ENCODE results near the gene TMEM164. TPM values are rescaled to one million over a fixed set of nuclear protein-coding genes. Genes with fewer than 3 reads are reported as not detected.
A peak's percentile ranks its signal among the peaks of the same experiment; 100 is the strongest.

TMEM164 gene
- total and polyA plus RNA-seq, 10 of the 15 experiments (the other 5 are each of a cell fraction or from before 2014, with no cell fraction given) = 0.61 to 18.3 (median 7.0) TPM

- Histone ChIP-seq H3K4me1 (ENCODE audit: control insufficient read depth, insufficient read depth, low read length) (no peaks in the 10 kb centered on the region), H3K4me2 (ENCODE audit: control insufficient read depth, insufficient read depth) (no peak overlapping the region), H3K4me3 (no peak overlapping the region), H3K9me3 (replicated peaks; ENCODE audit: control insufficient read depth, insufficient read depth, low read length) (no peaks in the 10 kb centered on the region), H2AFZ (ENCODE audit: control insufficient read depth, low read depth, low read length) (no peak overlapping the region), H3K27me3 (replicated peaks in 1 of 2; ENCODE audit: control insufficient read depth in 2 of 2, insufficient read depth in 2 of 2, low read length in 1 of 2) (no peaks in the 10 kb centered on the region), H3K36me3 (ENCODE audit: control insufficient read depth in 2 of 2, insufficient read depth in 2 of 2, low read length in 1 of 2) (no peaks in the 10 kb centered on the region), H3K9ac (ENCODE audit: control insufficient read depth, insufficient read depth, low read length) (no peak overlapping the region), H3K27ac (ENCODE audit: control insufficient read depth, insufficient read depth) (no peak overlapping the region), H4K20me1 (ENCODE audit: control insufficient read depth, insufficient read depth) (no peaks in the 10 kb centered on the region), H3K79me2 (ENCODE audit: control insufficient read depth, insufficient read depth, low read length) (no peaks in the 10 kb centered on the region)
- POLR2A ChIA-PET = no interaction called here
- peak; percentile 54; the same call in 2 of the 3 replicates for ATAC-seq
- in situ Hi-C loops (cut with MboI) (no loop called here), intact Hi-C loops (cut with micrococcal nuclease; ENCODE audit: unreplicated experiment) (no loop called here)
- BruUV-seq (replicated peaks) = no TSS peak
- CTCF ChIA-PET = interaction anchor here (6.8 kb wide), 1 partner anchor 14 kb away, joined by 53 read pairs; no protein-coding TSS in a partner anchor
- 0% methylated on average over 1 of the region's 1 CpG for WGBS (ENCODE audit: insufficient coverage, insufficient replicate concordance, low lambda C conversion rate, missing lambda C conversion rate)
- FAIRE-seq = no peak
- SMC1A ChIA-PET (ENCODE audit: uncharacterized antibody, unreplicated experiment) = interaction anchor here (0.7 kb wide), 1 partner anchor 238 kb away, joined by 3 read pairs; no protein-coding TSS in a partner anchor
- DNase-seq (ENCODE audit: low read depth, low spot score) = no peak
- RAD21 ChIA-PET (ENCODE audit: unreplicated experiment) = no interaction called here
- no peak for TF ChIP-seq NRF1 (conservative IDR thresholded peaks at IDR 0.05; ENCODE audit: low read depth, low read length)
- TF ChIP-seq, protein P1, sequence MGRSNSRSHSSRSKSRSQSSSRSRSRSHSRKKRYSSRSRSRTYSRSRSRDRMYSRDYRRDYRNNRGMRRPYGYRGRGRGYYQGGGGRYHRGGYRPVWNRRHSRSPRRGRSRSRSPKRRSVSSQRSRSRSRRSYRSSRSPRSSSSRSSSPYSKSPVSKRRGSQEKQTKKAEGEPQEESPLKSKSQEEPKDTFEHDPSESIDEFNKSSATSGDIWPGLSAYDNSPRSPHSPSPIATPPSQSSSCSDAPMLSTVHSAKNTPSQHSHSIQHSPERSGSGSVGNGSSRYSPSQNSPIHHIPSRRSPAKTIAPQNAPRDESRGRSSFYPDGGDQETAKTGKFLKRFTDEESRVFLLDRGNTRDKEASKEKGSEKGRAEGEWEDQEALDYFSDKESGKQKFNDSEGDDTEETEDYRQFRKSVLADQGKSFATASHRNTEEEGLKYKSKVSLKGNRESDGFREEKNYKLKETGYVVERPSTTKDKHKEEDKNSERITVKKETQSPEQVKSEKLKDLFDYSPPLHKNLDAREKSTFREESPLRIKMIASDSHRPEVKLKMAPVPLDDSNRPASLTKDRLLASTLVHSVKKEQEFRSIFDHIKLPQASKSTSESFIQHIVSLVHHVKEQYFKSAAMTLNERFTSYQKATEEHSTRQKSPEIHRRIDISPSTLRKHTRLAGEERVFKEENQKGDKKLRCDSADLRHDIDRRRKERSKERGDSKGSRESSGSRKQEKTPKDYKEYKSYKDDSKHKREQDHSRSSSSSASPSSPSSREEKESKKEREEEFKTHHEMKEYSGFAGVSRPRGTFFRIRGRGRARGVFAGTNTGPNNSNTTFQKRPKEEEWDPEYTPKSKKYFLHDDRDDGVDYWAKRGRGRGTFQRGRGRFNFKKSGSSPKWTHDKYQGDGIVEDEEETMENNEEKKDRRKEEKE (IDR thresholded peaks at IDR 0.05) = no peak
- TF ChIP-seq RBBP5 (conservative IDR thresholded peaks at IDR 0.05) = no peak
- TF ChIP-seq MYC (IDR thresholded peaks at IDR 0.05; ENCODE audit: insufficient read depth, insufficient read length, insufficient replicate concordance, low read length, severe bottlenecking) = no peak
- TF ChIP-seq BCL3 (IDR thresholded peaks at IDR 0.05; ENCODE audit: borderline replicate concordance, insufficient read depth, low read depth, low read length, poor library complexity, severe bottlenecking) = no peak
- no peak for TF ChIP-seq MXI1 (IDR thresholded peaks at IDR 0.05; ENCODE audit: low read depth, low read length)
- TF ChIP-seq JUNB (IDR thresholded peaks at IDR 0.05) = peak; percentile 81
- no peak for TF ChIP-seq RCOR1 (conservative IDR thresholded peaks at IDR 0.05; ENCODE audit: low read depth, low read length)
- peak; percentile 55; the same call in 1 of the 2 replicates for TF ChIP-seq NFIC (IDR thresholded peaks at IDR 0.05; ENCODE audit: low read depth, low read length)
- no peak for TF ChIP-seq TCF12 (IDR thresholded peaks at IDR 0.05; ENCODE audit: low read depth, low read length)
- no peak for TF ChIP-seq IKZF1 (conservative IDR thresholded peaks at IDR 0.05)
- no peak for TF ChIP-seq CBX3 (IDR thresholded peaks at IDR 0.05; ENCODE audit: borderline replicate concordance, low read depth)
- TF ChIP-seq SMAD1 (IDR thresholded peaks at IDR 0.05; ENCODE audit: low read depth, partially characterized antibody) = no peak
- no peak for TF ChIP-seq CEBPB (IDR thresholded peaks at IDR 0.05; ENCODE audit: borderline replicate concordance in 1 of 2, low read depth in 2 of 2, low read length in 2 of 2)
- peak; percentile 42; the same call in 1 of the 2 replicates for TF ChIP-seq RUNX3 (IDR thresholded peaks at IDR 0.05; ENCODE audit: low read length)
- TF ChIP-seq, protein P2, sequence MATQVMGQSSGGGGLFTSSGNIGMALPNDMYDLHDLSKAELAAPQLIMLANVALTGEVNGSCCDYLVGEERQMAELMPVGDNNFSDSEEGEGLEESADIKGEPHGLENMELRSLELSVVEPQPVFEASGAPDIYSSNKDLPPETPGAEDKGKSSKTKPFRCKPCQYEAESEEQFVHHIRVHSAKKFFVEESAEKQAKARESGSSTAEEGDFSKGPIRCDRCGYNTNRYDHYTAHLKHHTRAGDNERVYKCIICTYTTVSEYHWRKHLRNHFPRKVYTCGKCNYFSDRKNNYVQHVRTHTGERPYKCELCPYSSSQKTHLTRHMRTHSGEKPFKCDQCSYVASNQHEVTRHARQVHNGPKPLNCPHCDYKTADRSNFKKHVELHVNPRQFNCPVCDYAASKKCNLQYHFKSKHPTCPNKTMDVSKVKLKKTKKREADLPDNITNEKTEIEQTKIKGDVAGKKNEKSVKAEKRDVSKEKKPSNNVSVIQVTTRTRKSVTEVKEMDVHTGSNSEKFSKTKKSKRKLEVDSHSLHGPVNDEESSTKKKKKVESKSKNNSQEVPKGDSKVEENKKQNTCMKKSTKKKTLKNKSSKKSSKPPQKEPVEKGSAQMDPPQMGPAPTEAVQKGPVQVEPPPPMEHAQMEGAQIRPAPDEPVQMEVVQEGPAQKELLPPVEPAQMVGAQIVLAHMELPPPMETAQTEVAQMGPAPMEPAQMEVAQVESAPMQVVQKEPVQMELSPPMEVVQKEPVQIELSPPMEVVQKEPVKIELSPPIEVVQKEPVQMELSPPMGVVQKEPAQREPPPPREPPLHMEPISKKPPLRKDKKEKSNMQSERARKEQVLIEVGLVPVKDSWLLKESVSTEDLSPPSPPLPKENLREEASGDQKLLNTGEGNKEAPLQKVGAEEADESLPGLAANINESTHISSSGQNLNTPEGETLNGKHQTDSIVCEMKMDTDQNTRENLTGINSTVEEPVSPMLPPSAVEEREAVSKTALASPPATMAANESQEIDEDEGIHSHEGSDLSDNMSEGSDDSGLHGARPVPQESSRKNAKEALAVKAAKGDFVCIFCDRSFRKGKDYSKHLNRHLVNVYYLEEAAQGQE (IDR thresholded peaks at IDR 0.05; ENCODE audit: low read depth, low read length) = no peak
- no peak for TF ChIP-seq TARDBP (IDR thresholded peaks at IDR 0.05; ENCODE audit: borderline replicate concordance)
Measured at GRCh38 chrX:110132450-110133114, 129.7 kb downstream of the TMEM164 start.

Measured in GM12878 (cell line).